Measurements from ENCODE around the gene SF3A2.

The SF3A2 gene

DNA sequence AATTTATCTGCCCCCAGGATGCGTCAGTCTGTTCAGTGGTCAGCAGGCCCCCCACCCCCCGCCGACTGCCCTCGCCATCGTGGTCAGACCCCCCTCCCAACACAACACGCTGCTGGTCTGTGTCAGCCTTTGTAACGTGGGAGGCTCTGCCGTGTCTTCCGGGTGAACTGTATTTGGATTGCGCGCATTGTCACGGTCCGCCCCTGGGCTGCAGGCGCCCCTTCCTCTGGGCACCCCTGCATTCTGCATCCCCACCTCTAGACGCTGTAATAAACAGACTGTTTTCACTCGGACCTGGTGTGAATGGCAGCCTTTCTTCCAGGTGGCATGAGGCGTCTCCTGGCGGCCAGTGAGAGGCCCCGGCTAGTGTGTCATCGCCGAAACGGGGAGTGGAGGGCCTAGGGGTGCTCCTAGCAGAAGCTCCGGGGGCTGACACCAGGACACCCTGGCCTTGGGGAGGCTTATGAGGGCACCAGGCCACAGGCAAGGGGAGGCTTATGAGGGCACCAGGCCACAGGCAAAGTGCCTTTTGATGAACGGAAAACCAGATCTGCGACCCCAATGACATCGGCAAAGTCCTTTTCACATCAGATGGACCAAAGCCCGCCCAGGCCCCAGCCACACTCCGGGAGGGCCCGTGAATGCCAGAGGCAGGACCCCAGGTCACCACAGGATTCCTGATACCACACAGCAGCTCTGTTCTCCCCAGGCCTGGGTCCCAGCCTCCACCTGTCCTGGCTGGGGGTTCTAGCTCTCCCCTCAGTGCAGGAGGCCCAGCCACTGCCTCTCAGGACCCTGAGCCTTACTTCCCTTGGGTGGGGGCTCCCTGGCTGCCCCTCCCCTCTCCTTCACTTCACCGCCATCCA, 4.1 kb upstream of the SF3A2 start:
- Histone ChIP-seq H3K36me3 (ENCODE audit: control insufficient read depth, insufficient read depth, low read length) (peaks cover 47% of the 10 kb centered on the region), H3K4me1 (ENCODE audit: control insufficient read depth, insufficient read depth, low read length, poor library complexity, severe bottlenecking) (peaks cover 22% of the 10 kb centered on the region), H3K4me3 (ENCODE audit: insufficient read depth, low read depth, low read length, poor library complexity, severe bottlenecking) (no peak overlapping the region), H3K9me3 (ENCODE audit: control insufficient read depth, low read length) (no peaks in the 10 kb centered on the region), H3K27ac (ENCODE audit: insufficient read depth, low read length, poor library complexity, severe bottlenecking) (no peak overlapping the region), H3K27me3 (replicated peaks; ENCODE audit: control insufficient read depth, insufficient read depth, low read length, poor library complexity, severe bottlenecking) (no peaks in the 10 kb centered on the region)
- DNase-seq = no peak

DNA sequence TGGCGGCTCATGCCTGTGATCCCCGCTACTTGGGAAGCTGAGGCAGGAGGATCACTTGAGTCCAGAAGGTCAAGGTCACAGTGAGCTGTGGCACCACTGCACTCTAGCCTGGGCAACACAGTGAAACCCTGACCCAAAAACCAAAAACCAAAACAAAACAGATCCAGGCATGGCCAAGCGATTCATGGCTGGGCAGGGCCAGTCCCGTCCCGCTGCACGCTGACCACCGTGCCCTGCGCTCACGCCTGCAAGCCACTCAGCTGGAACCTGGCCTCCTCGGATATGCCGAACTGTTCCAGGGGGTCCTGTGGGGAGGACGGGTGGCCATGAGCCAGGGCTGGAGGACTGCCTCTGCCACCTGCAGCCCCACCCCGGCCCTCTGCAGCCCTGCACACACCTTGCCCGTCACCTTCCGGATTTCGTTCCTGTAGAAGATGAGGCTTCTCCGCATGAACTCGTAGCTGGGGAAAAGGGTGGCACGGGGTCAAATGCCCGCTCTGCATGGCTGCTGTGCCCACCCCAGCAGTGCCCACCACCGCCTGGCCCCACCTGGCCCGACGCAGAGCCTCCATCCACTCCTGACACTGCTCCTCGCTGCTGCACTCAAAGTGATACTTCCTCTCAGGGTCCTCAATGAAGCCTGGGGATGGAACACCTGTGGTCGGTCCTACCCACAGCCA, 2.9 kb upstream of the SF3A2 start:
- Histone ChIP-seq H3K4me1 (ENCODE audit: control insufficient read depth, insufficient read depth, low read length, poor library complexity, severe bottlenecking) (peaks cover 33% of the 10 kb centered on the region), H3K36me3 (ENCODE audit: control insufficient read depth, insufficient read depth, low read length) (peaks cover 39% of the 10 kb centered on the region), H3K9me3 (ENCODE audit: control insufficient read depth, low read length) (no peaks in the 10 kb centered on the region), H3K4me3 (ENCODE audit: insufficient read depth, low read depth, low read length, poor library complexity, severe bottlenecking) (no peak overlapping the region), H3K27ac (ENCODE audit: insufficient read depth, low read length, poor library complexity, severe bottlenecking) (no peak overlapping the region), H3K27me3 (replicated peaks; ENCODE audit: control insufficient read depth, insufficient read depth, low read length, poor library complexity, severe bottlenecking) (no peaks in the 10 kb centered on the region)
- no peak for DNase-seq

DNA sequence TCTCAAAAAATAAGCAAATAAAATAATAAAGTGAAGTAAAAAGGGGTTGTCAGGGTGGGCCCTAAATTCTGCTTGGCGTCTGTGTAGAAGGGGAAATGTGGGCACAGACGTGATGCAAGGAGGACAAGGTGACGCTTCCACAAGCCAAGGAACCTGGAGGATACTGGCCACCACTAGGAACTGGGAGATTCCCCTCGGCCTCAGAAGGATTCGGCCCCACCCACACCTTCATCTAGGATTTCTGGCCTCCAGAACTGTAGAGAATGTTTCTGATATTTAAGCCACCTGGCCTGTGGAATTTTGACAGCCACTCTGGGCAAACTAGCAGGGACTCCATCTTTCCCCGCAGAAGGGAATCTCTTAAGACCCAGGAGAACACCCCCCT, 1.6 kb upstream of the SF3A2 start:
- H3K36me3 ChIP-seq (ENCODE audit: control insufficient read depth, insufficient read depth, low read length) = peaks cover 29% of the 10 kb centered on the region
- H3K4me3 ChIP-seq (ENCODE audit: insufficient read depth, low read depth, low read length, poor library complexity, severe bottlenecking) = peak overlapping the region; percentile 77
- peak overlapping the region; percentile 96 for H3K27ac ChIP-seq (ENCODE audit: insufficient read depth, low read length, poor library complexity, severe bottlenecking)
- H3K9me3 ChIP-seq (ENCODE audit: control insufficient read depth, low read length) = no peaks in the 10 kb centered on the region
- no peak for DNase-seq
- H3K4me1 ChIP-seq (ENCODE audit: control insufficient read depth, insufficient read depth, low read length, poor library complexity, severe bottlenecking) = peaks cover 37% of the 10 kb centered on the region
- no peaks in the 10 kb centered on the region for H3K27me3 ChIP-seq (replicated peaks; ENCODE audit: control insufficient read depth, insufficient read depth, low read length, poor library complexity, severe bottlenecking)

DNA sequence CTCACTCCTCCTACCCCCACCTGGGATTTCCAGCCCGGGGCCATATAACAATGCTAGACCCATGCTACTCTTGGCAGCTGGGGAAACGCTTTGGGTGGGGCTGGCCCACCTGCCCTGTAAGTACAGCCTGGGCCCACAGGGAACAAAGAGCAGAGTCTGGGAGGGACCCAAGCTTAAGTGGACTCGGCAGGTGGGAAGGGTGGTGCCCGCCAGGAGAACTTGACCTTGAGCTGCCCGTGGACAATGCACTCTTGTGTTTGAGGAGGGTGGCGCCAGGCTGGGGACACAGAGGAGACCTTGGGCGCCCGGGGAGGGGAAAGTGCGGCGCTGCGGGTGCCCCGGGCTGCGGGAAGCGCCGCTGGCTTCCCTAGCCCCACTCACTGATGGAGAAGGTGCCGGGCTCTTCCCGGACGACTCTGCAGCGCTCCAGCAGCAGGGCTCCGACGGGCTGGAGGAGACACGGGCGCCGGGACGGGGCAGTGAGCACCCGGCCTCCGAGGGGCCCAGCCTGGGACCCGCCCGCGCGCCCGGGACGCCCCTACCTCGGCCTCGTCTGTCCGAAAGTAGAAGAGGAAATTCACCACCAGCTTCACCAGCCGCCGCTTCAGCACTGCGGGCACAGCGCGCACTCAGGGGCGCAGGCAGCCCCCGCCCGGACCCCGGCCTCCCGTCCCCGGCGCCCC, 1.1 kb upstream of the SF3A2 start:
- H3K4me1 ChIP-seq (ENCODE audit: control insufficient read depth, insufficient read depth, low read length, poor library complexity, severe bottlenecking) = peaks cover 42% of the 10 kb centered on the region
- no peak for DNase-seq
- peak overlapping the region; percentile 77 for H3K4me3 ChIP-seq (ENCODE audit: insufficient read depth, low read depth, low read length, poor library complexity, severe bottlenecking)
- H3K27ac ChIP-seq (ENCODE audit: insufficient read depth, low read length, poor library complexity, severe bottlenecking) = peak overlapping the region; percentile 96
- H3K27me3 ChIP-seq (replicated peaks; ENCODE audit: control insufficient read depth, insufficient read depth, low read length, poor library complexity, severe bottlenecking) = no peaks in the 10 kb centered on the region
- no peaks in the 10 kb centered on the region for H3K9me3 ChIP-seq (ENCODE audit: control insufficient read depth, low read length)
- H3K36me3 ChIP-seq (ENCODE audit: control insufficient read depth, insufficient read depth, low read length) = peaks cover 25% of the 10 kb centered on the region

DNA sequence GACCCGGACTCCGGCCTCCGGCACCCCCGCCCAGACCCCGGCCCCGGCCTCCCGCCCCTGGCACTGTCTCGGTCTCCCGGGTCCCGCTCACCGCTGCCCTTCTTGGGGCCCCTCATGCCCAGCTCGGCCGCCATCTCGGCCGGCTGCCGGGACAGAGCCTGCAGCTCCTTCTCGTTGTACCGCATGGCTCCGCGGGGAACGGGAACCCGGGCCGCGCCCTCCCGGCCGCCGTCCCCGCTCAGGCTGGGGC, 635 bp upstream of the SF3A2 start:
- H3K27me3 ChIP-seq (replicated peaks; ENCODE audit: control insufficient read depth, insufficient read depth, low read length, poor library complexity, severe bottlenecking) = no peaks in the 10 kb centered on the region
- peak overlapping the region; percentile 96 for H3K27ac ChIP-seq (ENCODE audit: insufficient read depth, low read length, poor library complexity, severe bottlenecking)
- H3K4me1 ChIP-seq (ENCODE audit: control insufficient read depth, insufficient read depth, low read length, poor library complexity, severe bottlenecking) = peaks cover 47% of the 10 kb centered on the region
- H3K4me3 ChIP-seq (ENCODE audit: insufficient read depth, low read depth, low read length, poor library complexity, severe bottlenecking) = peak overlapping the region; percentile 77
- H3K9me3 ChIP-seq (ENCODE audit: control insufficient read depth, low read length) = no peaks in the 10 kb centered on the region
- H3K36me3 ChIP-seq (ENCODE audit: control insufficient read depth, insufficient read depth, low read length) = peaks cover 20% of the 10 kb centered on the region
- DNase-seq = no peak

DNA sequence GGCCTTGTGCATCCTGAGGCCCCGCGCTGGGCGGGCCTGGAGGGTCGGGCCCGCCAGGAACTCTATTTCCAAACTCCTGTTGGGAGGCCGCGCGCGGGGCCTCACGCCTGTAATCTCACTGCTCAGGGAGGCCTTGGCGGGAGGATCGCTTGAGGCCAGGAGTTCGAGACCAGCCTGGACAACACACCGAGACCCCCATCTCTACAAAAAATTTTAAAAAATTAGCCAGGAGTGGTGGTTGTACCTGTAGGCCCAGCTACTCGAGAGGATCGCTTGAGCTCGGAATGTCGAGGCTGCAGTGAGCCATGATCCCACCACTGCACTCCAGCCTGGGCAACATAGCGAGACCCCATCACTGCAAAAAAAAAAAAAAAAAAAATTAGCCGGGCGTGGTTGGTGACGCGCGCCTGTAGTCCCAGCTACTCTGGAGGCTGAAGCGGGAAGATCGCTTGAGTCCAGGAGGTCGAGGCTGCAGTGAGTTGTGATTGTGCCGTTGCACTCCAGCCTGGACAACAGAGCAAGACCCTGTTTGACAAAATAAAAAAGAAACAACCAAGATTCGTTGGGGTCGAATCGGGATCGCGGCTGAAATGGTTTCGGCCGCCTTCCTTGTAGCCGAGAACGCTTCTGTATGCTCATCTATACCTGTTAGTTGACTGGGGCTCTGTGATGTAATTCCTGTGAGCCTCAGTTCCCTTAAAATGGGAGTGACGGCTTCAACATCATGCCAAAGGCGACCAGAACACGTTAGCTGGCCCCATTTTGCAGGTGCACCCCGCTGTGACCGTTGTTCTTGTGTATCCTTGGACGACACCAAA, 636 bp downstream of the SF3A2 start:
- peak overlapping the region; percentile 77 for H3K4me3 ChIP-seq (ENCODE audit: insufficient read depth, low read depth, low read length, poor library complexity, severe bottlenecking)

DNA sequence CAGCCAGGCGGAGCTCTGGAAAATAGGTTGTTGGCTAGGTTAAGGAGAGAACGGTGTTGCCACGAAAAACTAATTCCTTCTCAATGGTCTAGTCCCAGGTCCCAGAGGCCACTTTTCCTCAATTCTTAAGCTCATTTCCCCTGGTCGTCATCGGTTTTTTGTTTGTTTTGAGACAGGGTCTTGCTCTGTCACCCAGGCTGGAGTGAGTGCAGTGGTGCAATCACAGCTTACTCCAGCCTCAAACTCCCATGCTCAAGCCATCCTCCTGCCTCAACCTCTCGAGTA, 1.2 kb downstream of the SF3A2 start:
- Histone ChIP-seq H3K4me1 (ENCODE audit: control insufficient read depth, insufficient read depth, low read length, poor library complexity, severe bottlenecking) (peaks cover 60% of the 10 kb centered on the region), H3K4me3 (ENCODE audit: insufficient read depth, low read depth, low read length, poor library complexity, severe bottlenecking) (peak overlapping the region; percentile 77), H3K36me3 (ENCODE audit: control insufficient read depth, insufficient read depth, low read length) (peaks cover 6% of the 10 kb centered on the region), H3K27me3 (replicated peaks; ENCODE audit: control insufficient read depth, insufficient read depth, low read length, poor library complexity, severe bottlenecking) (no peaks in the 10 kb centered on the region), H3K9me3 (ENCODE audit: control insufficient read depth, low read length) (no peaks in the 10 kb centered on the region), H3K27ac (ENCODE audit: insufficient read depth, low read length, poor library complexity, severe bottlenecking) (peak overlapping the region; percentile 96)
- no peak for DNase-seq

More for the DNA sequence above, 636 bp downstream of the SF3A2 start:
- no peaks in the 10 kb centered on the region for H3K27me3 ChIP-seq (replicated peaks; ENCODE audit: control insufficient read depth, insufficient read depth, low read length, poor library complexity, severe bottlenecking)
- peak overlapping the region; percentile 96 for H3K27ac ChIP-seq (ENCODE audit: insufficient read depth, low read length, poor library complexity, severe bottlenecking)
- DNase-seq = no peak
- H3K9me3 ChIP-seq (ENCODE audit: control insufficient read depth, low read length) = no peaks in the 10 kb centered on the region
- peaks cover 12% of the 10 kb centered on the region for H3K36me3 ChIP-seq (ENCODE audit: control insufficient read depth, insufficient read depth, low read length)
- peaks cover 59% of the 10 kb centered on the region for H3K4me1 ChIP-seq (ENCODE audit: control insufficient read depth, insufficient read depth, low read length, poor library complexity, severe bottlenecking)

DNA sequence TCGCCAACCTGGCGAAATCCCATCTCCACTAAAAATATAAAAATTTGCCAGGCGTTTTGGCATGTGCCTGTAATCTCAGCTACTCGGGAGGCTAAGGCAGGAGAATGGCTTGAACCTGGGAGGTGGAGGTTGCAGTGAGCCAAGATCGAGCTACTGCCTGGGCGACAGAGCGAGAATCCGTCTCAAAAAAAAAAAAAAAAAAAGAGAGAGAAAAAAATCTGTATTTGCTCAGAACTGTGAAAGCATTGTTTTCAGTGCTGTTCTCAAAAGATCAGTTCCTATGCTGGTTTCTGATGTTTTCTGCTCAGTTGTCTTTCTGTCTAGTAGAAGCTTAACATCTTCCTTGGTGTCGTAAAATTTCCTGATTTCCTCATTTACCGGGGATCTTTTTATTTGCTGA, 2.5 kb downstream of the SF3A2 start:
- Histone ChIP-seq H3K4me3 (ENCODE audit: insufficient read depth, low read depth, low read length, poor library complexity, severe bottlenecking) (no peak overlapping the region), H3K27ac (ENCODE audit: insufficient read depth, low read length, poor library complexity, severe bottlenecking) (peak overlapping the region; percentile 72), H3K4me1 (ENCODE audit: control insufficient read depth, insufficient read depth, low read length, poor library complexity, severe bottlenecking) (peaks cover 58% of the 10 kb centered on the region), H3K9me3 (ENCODE audit: control insufficient read depth, low read length) (no peaks in the 10 kb centered on the region), H3K36me3 (ENCODE audit: control insufficient read depth, insufficient read depth, low read length) (peaks cover 12% of the 10 kb centered on the region), H3K27me3 (replicated peaks; ENCODE audit: control insufficient read depth, insufficient read depth, low read length, poor library complexity, severe bottlenecking) (no peaks in the 10 kb centered on the region)
- DNase-seq = no peak

DNA sequence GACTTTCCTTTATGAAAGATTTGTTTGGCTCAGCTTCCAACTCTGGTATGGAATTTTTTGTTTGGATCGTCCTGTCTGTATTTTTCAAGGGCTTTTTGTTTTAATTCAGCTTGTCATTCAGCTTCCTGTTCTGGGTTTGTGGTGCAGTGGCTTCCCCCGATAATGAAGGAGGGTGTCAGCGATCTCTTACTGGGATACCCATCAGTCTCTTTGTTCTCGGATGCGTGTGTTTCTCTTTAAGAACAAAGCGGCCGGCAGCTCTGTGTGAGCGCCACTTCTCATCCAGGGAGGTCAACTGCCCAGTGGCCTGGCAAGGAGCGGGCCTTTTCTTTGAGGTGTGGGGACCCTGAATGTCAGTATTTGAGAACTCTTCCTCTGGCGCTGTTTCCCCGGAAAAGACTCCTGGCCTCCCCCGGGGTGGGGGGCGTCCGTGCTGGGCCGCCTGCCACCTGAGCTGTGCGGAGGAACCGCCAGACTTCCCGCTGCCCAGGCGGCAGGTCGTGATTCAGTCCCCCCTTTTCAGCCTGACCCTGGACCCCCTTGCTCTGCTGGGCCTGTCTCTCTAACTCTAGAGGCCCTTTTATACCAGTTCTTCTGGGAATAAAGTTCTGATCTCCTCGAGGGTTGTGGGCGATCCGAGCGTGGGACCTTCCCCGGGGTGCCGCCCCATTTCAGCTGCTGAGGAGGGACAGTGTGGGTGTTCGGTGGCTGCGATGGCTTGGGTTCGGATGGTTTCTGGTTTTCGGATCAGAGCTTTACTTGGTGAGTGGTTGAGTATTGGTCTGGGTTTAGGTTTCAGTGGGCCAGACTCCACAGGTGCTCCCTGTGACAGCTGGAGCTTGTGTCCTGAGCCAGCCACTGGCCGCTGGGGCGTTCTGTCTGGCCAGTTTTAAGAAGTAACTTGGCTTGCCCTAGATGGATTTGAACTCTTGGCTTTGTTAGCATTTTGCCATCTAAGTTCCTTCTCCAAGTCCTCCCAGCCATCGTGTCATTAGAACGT, 3.4 kb downstream of the SF3A2 start:
- no peaks in the 10 kb centered on the region for H3K9me3 ChIP-seq (ENCODE audit: control insufficient read depth, low read length)
- H3K27me3 ChIP-seq (replicated peaks; ENCODE audit: control insufficient read depth, insufficient read depth, low read length, poor library complexity, severe bottlenecking) = no peaks in the 10 kb centered on the region
- peak overlapping the region; percentile 58 for H3K4me3 ChIP-seq (ENCODE audit: insufficient read depth, low read depth, low read length, poor library complexity, severe bottlenecking)
- peaks cover 21% of the 10 kb centered on the region for H3K36me3 ChIP-seq (ENCODE audit: control insufficient read depth, insufficient read depth, low read length)
- peak overlapping the region; percentile 72 for H3K27ac ChIP-seq (ENCODE audit: insufficient read depth, low read length, poor library complexity, severe bottlenecking)
- peaks cover 52% of the 10 kb centered on the region for H3K4me1 ChIP-seq (ENCODE audit: control insufficient read depth, insufficient read depth, low read length, poor library complexity, severe bottlenecking)
- peak in 2 of 3 donors; percentile 27 to 30 for DNase-seq

Measured in effector memory CD4-positive, alpha-beta T cell (primary cell).